Keratinocyte (primary cell): Measurements from ENCODE around the gene WNT7B. TPM values are rescaled to one million over a fixed set of nuclear protein-coding genes. Genes with fewer than 3 reads are reported as not detected.

ENCODE experiments used
- DNase-seq: peaks from one replicate; pipeline ENCODE4 v3.0.0-alpha.2; 2011; ENCODE audit warnings: low read depth, missing footprints, low spot score
- FAIRE-seq: peaks from 2 replicates; lab custom pipeline; 2011; peaks lifted over from hg19 to GRCh38; lab: Jason Lieb, UNC
- H2AFZ ChIP-seq: 2 replicates; pipeline ENCODE4 v1.6.0; 2012; ENCODE audit warnings: low read length, control low read depth, inconsistent platforms; ENCODE audit not compliant: control insufficient read depth
- H3K27ac ChIP-seq: 2 replicates; pipeline ENCODE4 v1.5.1; 2011; ENCODE audit warnings: low read length; ENCODE audit not compliant: control insufficient read depth, insufficient read depth
- H3K27me3 ChIP-seq: 3 replicates; pipeline ENCODE4 v1.6.0; 2011; ENCODE audit warnings: low read length; ENCODE audit not compliant: control insufficient read depth, insufficient read depth; ENCODE audit errors: extremely low read depth
- H3K36me3 ChIP-seq, 2 experiments: 2 replicates in 1 of 2; 3 replicates in 1 of 2; pipeline ENCODE4 v1.5.1; 2011; ENCODE audit warnings: low read length in 2 of 2, mild to moderate bottlenecking in 1 of 2; ENCODE audit not compliant: control insufficient read depth in 2 of 2, insufficient read depth in 2 of 2; ENCODE audit errors: extremely low read depth in 1 of 2
- H3K4me1 ChIP-seq: 3 replicates; pipeline ENCODE4 v1.5.1; 2011; ENCODE audit warnings: low read length; ENCODE audit not compliant: control insufficient read depth, insufficient read depth; ENCODE audit errors: extremely low read depth
- H3K4me2 ChIP-seq: 3 replicates; pipeline ENCODE4 v1.6.0; 2011; ENCODE audit warnings: low read depth, low read length; ENCODE audit not compliant: control insufficient read depth, insufficient read depth; ENCODE audit errors: extremely low read depth
- H3K4me3 ChIP-seq, 3 experiments: fragments of 200-600 bp in 1 of 3; sonication (generic) in 1 of 3; 2 replicates in 2 of 3; 3 replicates in 1 of 3; pipeline ENCODE4 v1.5.1; 2011 to 2016; ENCODE audit warnings: low read length in 3 of 3, mild to moderate bottlenecking in 3 of 3, control low read depth in 2 of 3, inconsistent platforms in 1 of 3, low read depth in 1 of 3, mixed read lengths in 1 of 3, mixed run types in 1 of 3, moderate library complexity in 1 of 3; ENCODE audit not compliant: control insufficient read depth in 2 of 3, insufficient read depth in 2 of 3; ENCODE audit errors: extremely low read depth in 1 of 3
- H3K79me2 ChIP-seq: 2 replicates; pipeline ENCODE4 v1.6.0; 2012; ENCODE audit warnings: low read length; ENCODE audit not compliant: control insufficient read depth, insufficient read depth
- H3K9ac ChIP-seq: 3 replicates; pipeline ENCODE4 v1.6.0; 2011; ENCODE audit warnings: low read length; ENCODE audit not compliant: control insufficient read depth, insufficient read depth; ENCODE audit errors: extremely low read depth
- H3K9me1 ChIP-seq: 3 replicates; pipeline ENCODE4 v1.6.0; 2011; ENCODE audit warnings: low read length; ENCODE audit not compliant: control insufficient read depth, insufficient read depth; ENCODE audit errors: extremely low read depth
- H3K9me3 ChIP-seq: 2 replicates; pipeline ENCODE4 v1.5.1; 2012; ENCODE audit warnings: low read depth, low read length; ENCODE audit not compliant: control insufficient read depth
- H4K20me1 ChIP-seq: 3 replicates; pipeline ENCODE4 v1.6.0; 2011; ENCODE audit warnings: low read length; ENCODE audit not compliant: control insufficient read depth, insufficient read depth; ENCODE audit errors: extremely low read depth
- CTCF ChIP-seq, 3 experiments: IDR thresholded peaks in 1 of 3; conservative IDR thresholded peaks in 1 of 3; optimal IDR thresholded peaks in 1 of 3; 2 replicates in 2 of 3; 3 replicates in 1 of 3; pipeline versions ENCODE3 to v1.5.1; 2011; ENCODE audit warnings: low read length in 3 of 3, mild to moderate bottlenecking in 3 of 3, moderate library complexity in 2 of 3, control low read depth in 1 of 3, inconsistent platforms in 1 of 3; ENCODE audit not compliant: insufficient read depth in 2 of 3; ENCODE audit errors: extremely low read depth in 1 of 3
- EZH2 ChIP-seq: IDR thresholded peaks from one replicate; pipeline ENCODE4 v1.6.1; 2012; ENCODE audit warnings: inconsistent platforms, mild to moderate bottlenecking, low read length, moderate library complexity
- dilution Hi-C: fragments of 300-500 bp; cut with MboI; formaldehyde crosslinking; loops from one replicate; pipeline ENCODE4 v1.7.0; 2020; ENCODE audit warnings: low sequenced_read_pairs; ENCODE audit not compliant: extremely low pct_ligation_motif_present
- polyA plus RNA-seq, 5 experiments: library from polyadenylated mRNA; depleted of rRNA in 3 of 5; stranded (reverse) in 3 of 5; stranded (forward) in 1 of 5; unstranded in 1 of 5; fragments of >200 nt; gene quantifications; 1 replicate in 1 of 5; 2 replicates in 3 of 5; 3 replicates in 1 of 5; pipeline versions ENCODE4 v1.2.1 to v1.2.3, GENCODE V29; 2011 to 2012; ENCODE audit warnings: missing spikeins in 2 of 5, low read depth in 1 of 5, low replicate concordance in 1 of 5

WNT7B gene
- polyA plus RNA-seq, 1 donor (not counting 4 experiments of a cell fraction or from before 2014, with no cell fraction given): 1.7 TPM

- H2AFZ ChIP-seq: no peak overlapping the region
- dilution Hi-C loops: no loop called here
- H3K79me2 ChIP-seq: no peaks in the 10 kb centered on the region
- no peaks in the 10 kb centered on the region for H3K9me1 ChIP-seq
- H3K9me3 ChIP-seq: peaks cover 8% of the 10 kb centered on the region
- FAIRE-seq (no peak), DNase-seq (no peak)
- no peak overlapping the region for H3K4me3 ChIP-seq
- no peak overlapping the region for H3K27ac ChIP-seq
- peaks cover 37% of the 10 kb centered on the region for H3K27me3 ChIP-seq
- no peak overlapping the region for H3K4me2 ChIP-seq
- H3K9ac ChIP-seq: no peak overlapping the region
- TF ChIP-seq EZH2 (no peak), CTCF (optimal IDR thresholded peaks at IDR 0.05 in 1 of 3, IDR thresholded peaks at IDR 0.05 in 1 of 3, conservative IDR thresholded peaks at IDR 0.05 in 1 of 3; ENCODE audit: extremely low read depth in 1 of 3, insufficient read depth in 2 of 3, low read length in 3 of 3) (no peak)
- H4K20me1 ChIP-seq: peaks cover 2% of the 10 kb centered on the region
- no peaks in the 10 kb centered on the region for H3K36me3 ChIP-seq
- peaks cover 32% of the 10 kb centered on the region for H3K4me1 ChIP-seq
Observed at GRCh38 chr22:45915841-45916240, 61.1 kb downstream of the WNT7B start.

GRCh38 chr22:45915151-45915550 lies 61.8 kb downstream of the WNT7B start:
- FAIRE-seq: no peak
- Histone ChIP-seq H3K4me1 (peaks cover 32% of the 10 kb centered on the region), H3K9me3 (peaks cover 8% of the 10 kb centered on the region), H4K20me1 (peaks cover 2% of the 10 kb centered on the region), H3K4me3 (no peak overlapping the region), H3K9me1 (no peaks in the 10 kb centered on the region), H3K4me2 (no peak overlapping the region), H3K79me2 (no peaks in the 10 kb centered on the region), H3K36me3 (no peaks in the 10 kb centered on the region), H3K27me3 (peaks cover 43% of the 10 kb centered on the region), H3K27ac (no peak overlapping the region), H3K9ac (no peak overlapping the region), H2AFZ (no peak overlapping the region)
- no peak for DNase-seq
- TF ChIP-seq EZH2 (no peak), CTCF (optimal IDR thresholded peaks at IDR 0.05 in 1 of 3, IDR thresholded peaks at IDR 0.05 in 1 of 3, conservative IDR thresholded peaks at IDR 0.05 in 1 of 3; ENCODE audit: extremely low read depth in 1 of 3, insufficient read depth in 2 of 3, low read length in 3 of 3) (no peak)
- dilution Hi-C loops: no loop called here
